A549 (cell line): ENCODE measurements around the gene IARS1. TPM values are rescaled to one million over a fixed set of nuclear protein-coding genes. Genes with fewer than 3 reads are reported as not detected.

Source experiments
- ATAC-seq, 2 experiments: fragments of 200-7000 bp in 1 of 2; fragments of >200 bp in 1 of 2; cut with Nextera tagmentation in 1 of 2; cut with Tn5 transposase in 1 of 2; 3 replicates each; pipeline versions ENCODE4 v1.8.0 to v1.9.1; 2018 to 2020; ENCODE audit warnings: mild to moderate bottlenecking in 1 of 2, moderate library complexity in 1 of 2
- CTCF ChIA-PET: fragments of 300-600 bp; sonication (Branson Sonifier 250); formaldehyde crosslinking; extraction: SDS; loops from one replicate; lab custom pipeline; 2021; ENCODE audit warnings: antibody characterized with exemption, inconsistent platforms; lab: Yijun Ruan, JAX
- POLR2A ChIA-PET: fragments of 350-600 bp; formaldehyde crosslinking; extraction: SDS; loops from one replicate; lab custom pipeline; 2021; ENCODE audit warnings: antibody characterized with exemption, inconsistent platforms; lab: Yijun Ruan, JAX
- DNase-seq, 2 experiments: peaks; one replicate each; pipeline versions ENCODE4 v3.0.0 to v3.0.0-alpha.2; 2011 to 2016; ENCODE audit warnings: low read depth in 1 of 2, low spot score in 1 of 2
- FAIRE-seq: peaks from 2 replicates; lab custom pipeline; 2011; peaks lifted over from hg19 to GRCh38; lab: Jason Lieb, UNC
- H3K27ac ChIP-seq, 2 experiments: fragments of >200 bp; sonication (Bioruptor Twin); formaldehyde crosslinking; 3 replicates each; pipeline ENCODE4 v1.5.1; 2016 to 2017
- H3K4me1 ChIP-seq: fragments of >200 bp; sonication (Bioruptor Twin); formaldehyde crosslinking; 3 replicates; pipeline ENCODE4 v1.6.1; 2016
- H3K4me2 ChIP-seq: fragments of >200 bp; sonication (Bioruptor Twin); formaldehyde crosslinking; 3 replicates; pipeline ENCODE4 v1.6.1; 2016
- H3K4me3 ChIP-seq: fragments of >200 bp; sonication (Bioruptor Twin); formaldehyde crosslinking; 3 replicates; pipeline ENCODE4 v1.5.1; 2016
- H3K9me3 ChIP-seq: fragments of >200 bp; sonication (Bioruptor Twin); formaldehyde crosslinking; 3 replicates; pipeline ENCODE4 v1.6.1; 2016
- CEBPB ChIP-seq, 2 experiments: fragments of >200 bp in 1 of 2; sonication (Bioruptor Twin) in 1 of 2; formaldehyde crosslinking in 1 of 2; IDR thresholded peaks; 2 replicates each; pipeline ENCODE4 v1.6.1; 2012 to 2016
- FOSL2 ChIP-seq, 2 experiments: fragments of 450-650 bp in 1 of 2; fragments of >200 bp in 1 of 2; sonication (Bioruptor Twin) in 1 of 2; formaldehyde crosslinking; IDR thresholded peaks; 2 replicates each; pipeline versions ENCODE4 v1.5.0 to v1.6.1; 2016 to 2020; ENCODE audit warnings: mild to moderate bottlenecking in 1 of 2, moderate library complexity in 1 of 2
- GATA3 ChIP-seq: IDR thresholded peaks from 2 replicates; pipeline ENCODE4 v1.6.1; 2012; ENCODE audit warnings: borderline replicate concordance
- HDAC2 ChIP-seq: fragments of 200-600 bp; sonication (generic); IDR thresholded peaks from 2 replicates; pipeline ENCODE4 v1.6.1; 2016
- HOXB13 ChIP-seq: fragments of 250-450 bp; sonication (Bioruptor Pico); IDR thresholded peaks from 2 replicates; pipeline ENCODE4 v1.5.0; 2020; ENCODE audit warnings: low read depth, mild to moderate bottlenecking, moderate library complexity
- JUN ChIP-seq, 2 experiments: fragments of >200 bp; sonication (Bioruptor Twin); formaldehyde crosslinking; IDR thresholded peaks; 2 replicates in 1 of 2; 3 replicates in 1 of 2; pipeline ENCODE4 v1.6.1; 2016 to 2017
- NFE2L2 ChIP-seq: fragments of 150-350 bp; conservative IDR thresholded peaks from 2 replicates; pipeline ENCODE4 v1.6.1; 2014; ENCODE audit warnings: low read length
- NPAS2 ChIP-seq: fragments of 250-450 bp; sonication (Bioruptor Pico); IDR thresholded peaks from 2 replicates; pipeline ENCODE4 v1.8.0; 2022; ENCODE audit warnings: mild to moderate bottlenecking, moderate library complexity, borderline replicate concordance
- PHF8 ChIP-seq: fragments of 200-600 bp; sonication (generic); IDR thresholded peaks from 2 replicates; pipeline ENCODE4 v1.6.1; 2016; ENCODE audit warnings: low read depth, mild to moderate bottlenecking, antibody characterized with exemption, moderate library complexity, borderline replicate concordance
- REST ChIP-seq: fragments of 200-600 bp; sonication (generic); IDR thresholded peaks from 2 replicates; pipeline ENCODE4 v1.6.1; 2016; ENCODE audit warnings: antibody characterized with exemption, mild to moderate bottlenecking, moderate library complexity
- RFX5 ChIP-seq: fragments of 450-650 bp; IDR thresholded peaks from 2 replicates; pipeline ENCODE4 v1.7.1; 2014; ENCODE audit warnings: antibody characterized with exemption, mild to moderate bottlenecking, moderate library complexity
- WGBS: methylation state at CpG from one replicate; pipeline ENCODE4 v1.1.6; 2017; ENCODE audit errors: missing lambda C conversion rate; 5-methylcytosine and 5-hydroxymethylcytosine counted together
- polyA plus RNA-seq, 4 experiments: library from polyadenylated mRNA; depleted of rRNA in 3 of 4; stranded (reverse); fragments of >200 nt; fragmentation: RNase III in 1 of 4; extraction: RNeasy Plus Mini Kit Qiagen cat#74134 plus additional on column Dnase treatment in 1 of 4; gene quantifications; 2 replicates in 3 of 4; 3 replicates in 1 of 4; pipeline ENCODE4 v1.2.3, GENCODE V29; 2011 to 2017
- TF ChIP-seq, protein P1 (sequence below): fragments of 150-350 bp; IDR thresholded peaks from 2 replicates; pipeline ENCODE4 v1.6.1; 2014; ENCODE audit warnings: low read depth, mild to moderate bottlenecking, low read length

IARS1 gene
- polyA plus RNA-seq, 2 of the 4 experiments (the other 2 are of a cell fraction): 121 to 244 TPM

DNA sequence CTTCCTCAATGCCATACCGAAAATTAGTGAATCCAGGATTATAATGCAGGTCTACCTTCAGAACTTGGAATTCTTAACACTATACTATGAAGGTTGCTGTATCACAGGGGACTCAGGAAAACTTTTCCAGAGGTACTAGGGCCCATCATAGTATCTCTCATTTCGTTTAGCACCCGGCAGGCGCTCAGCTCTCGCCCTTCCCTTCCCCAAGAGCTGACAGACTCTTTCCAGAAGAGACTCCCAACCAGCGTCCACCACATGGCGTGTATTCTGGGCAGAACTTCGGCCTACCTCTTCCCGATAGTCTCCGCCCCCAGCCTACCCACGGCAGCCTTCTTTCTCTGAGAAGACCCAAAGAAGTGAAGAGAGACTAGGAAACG is 31.4 kb upstream of the IARS1 start:
- peak overlapping the region; percentile 60 for H3K4me3 ChIP-seq
- peak overlapping the region; percentile 92 for H3K4me2 ChIP-seq
- no peaks in the 10 kb centered on the region for H3K9me3 ChIP-seq
- ATAC-seq (peak; percentile 75 to 76), DNase-seq (no peak), FAIRE-seq (no peak)
- WGBS: 1% methylated on average over 12 of the region's 12 CpGs
- peak overlapping the region; percentile 98 to 99 for H3K27ac ChIP-seq
- H3K4me1 ChIP-seq: peaks cover 17% of the 10 kb centered on the region
- TF ChIP-seq NPAS2 (CRISPR knock-in tag): no peak
- TF ChIP-seq PHF8: peak; percentile 91; the same call in 1 of the 2 replicates
- no peak for TF ChIP-seq HOXB13 (CRISPR knock-in tag)
- TF ChIP-seq JUN (IDR thresholded peaks at IDR 0.05): no peak
- ChIA-PET CTCF (interaction anchor here (0.5 to 3.8 kb wide), 4 partner anchors 9 to 185 kb away, joined by 3 to 21 read pairs (median 4); no protein-coding TSS in a partner anchor), POLR2A (interaction anchor here (1.1 to 2.2 kb wide), 3 partner anchors 33 to 440 kb away, joined by 3 to 10 read pairs (median 5); partner anchors contain the start of genes BICD2 and IPPK)

GRCh38 chr9:92324431-92324830 is 30.9 kb upstream of the IARS1 start:
- no peaks in the 10 kb centered on the region for H3K9me3 ChIP-seq
- peak overlapping the region; percentile 92 for H3K4me2 ChIP-seq
- CTCF ChIA-PET: interaction anchor here (0.5 to 3.8 kb wide), 3 partner anchors 84 to 185 kb away, joined by 3 to 21 read pairs (median 3); no protein-coding TSS in a partner anchor
- no peak for FAIRE-seq
- peaks cover 17% of the 10 kb centered on the region for H3K4me1 ChIP-seq
- TF ChIP-seq FOSL2 (IDR thresholded peaks at IDR 0.05): no peak
- TF ChIP-seq FOSL2 (CRISPR knock-in tag; IDR thresholded peaks at IDR 0.05): no peak
- TF ChIP-seq RFX5: no peak
- no peak for ATAC-seq
- POLR2A ChIA-PET: interaction anchor here (2.2 kb wide), 1 partner anchor 346 kb away, joined by 10 read pairs; the partner anchor contains the start of gene IPPK
- DNase-seq: no peak
- peak overlapping the region; percentile 60 for H3K4me3 ChIP-seq
- WGBS: 37% methylated on average over 2 of the region's 2 CpGs
- H3K27ac ChIP-seq: peak overlapping the region; percentile 98 to 99

DNA sequence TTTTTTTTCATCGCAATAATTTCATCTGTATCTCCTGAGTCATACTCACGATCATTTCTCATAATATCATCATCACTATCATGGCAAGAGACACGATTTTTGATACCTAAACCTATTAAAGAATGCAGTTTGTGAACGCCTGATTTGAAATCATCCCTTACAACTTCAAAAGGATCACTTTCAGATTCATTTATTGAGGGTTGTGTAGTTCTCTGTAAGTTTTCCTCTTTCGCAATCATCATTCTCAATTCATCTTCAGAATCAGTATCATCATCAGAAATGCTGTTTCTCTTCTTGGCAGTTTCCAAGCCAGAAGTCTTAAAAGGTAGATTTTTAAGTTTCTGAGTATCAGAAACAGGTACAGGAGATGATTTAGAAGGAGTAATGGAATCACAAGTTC is 22.0 kb upstream of the IARS1 start:
- WGBS: 92% methylated on average over 5 of the region's 5 CpGs
- CTCF ChIA-PET: interaction anchor here (0.6 kb wide), 1 partner anchor 978 kb away, joined by 3 read pairs; no protein-coding TSS in a partner anchor

GRCh38 chr9:92313624-92314012 is 20.1 kb upstream of the IARS1 start:
- Histone ChIP-seq H3K4me3 (no peak overlapping the region), H3K4me2 (no peak overlapping the region), H3K27ac (no peak overlapping the region), H3K9me3 (no peaks in the 10 kb centered on the region), H3K4me1 (no peaks in the 10 kb centered on the region)
- DNase-seq (no peak), FAIRE-seq (no peak), ATAC-seq (no peak)
- WGBS: 82% methylated on average over 2 of the region's 2 CpGs
- ChIA-PET CTCF (interaction anchor here (0.9 to 1.5 kb wide), 4 partner anchors 9 to 179 kb away, joined by 3 to 6 read pairs (median 4); no protein-coding TSS in a partner anchor), POLR2A (no interaction called here)
- TF ChIP-seq REST (no peak), GATA3 (no peak), HDAC2 (no peak), NFE2L2 (no peak)

More for the DNA sequence above, 22.0 kb upstream of the IARS1 start:
- TF ChIP-seq, protein P1, sequence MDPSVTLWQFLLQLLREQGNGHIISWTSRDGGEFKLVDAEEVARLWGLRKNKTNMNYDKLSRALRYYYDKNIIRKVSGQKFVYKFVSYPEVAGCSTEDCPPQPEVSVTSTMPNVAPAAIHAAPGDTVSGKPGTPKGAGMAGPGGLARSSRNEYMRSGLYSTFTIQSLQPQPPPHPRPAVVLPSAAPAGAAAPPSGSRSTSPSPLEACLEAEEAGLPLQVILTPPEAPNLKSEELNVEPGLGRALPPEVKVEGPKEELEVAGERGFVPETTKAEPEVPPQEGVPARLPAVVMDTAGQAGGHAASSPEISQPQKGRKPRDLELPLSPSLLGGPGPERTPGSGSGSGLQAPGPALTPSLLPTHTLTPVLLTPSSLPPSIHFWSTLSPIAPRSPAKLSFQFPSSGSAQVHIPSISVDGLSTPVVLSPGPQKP: no peak
- peak; percentile 28 to 39; a peak in 2 of 4 replicates for TF ChIP-seq CEBPB (IDR thresholded peaks at IDR 0.05)
- TF ChIP-seq, all 56 proteins: peak for 1
- no peaks in the 10 kb centered on the region for H3K4me1 ChIP-seq
- H3K4me2 ChIP-seq: no peak overlapping the region
- POLR2A ChIA-PET: no interaction called here
- no peak for DNase-seq
- no peak for ATAC-seq
- no peak for FAIRE-seq
- no peak overlapping the region for H3K4me3 ChIP-seq
- H3K9me3 ChIP-seq: no peaks in the 10 kb centered on the region
- no peak overlapping the region for H3K27ac ChIP-seq
